Epidermal melanocyte (primary cell): ENCODE results near the gene CFAP70.

Source experiments
- DNase-seq: peaks from one replicate; pipeline ENCODE4 v3.0.0; 2011; ENCODE audit warnings: low spot score; ENCODE audit not compliant: insufficient read length

CFAP70 gene

GRCh38 chr10:73218431-73219191, 140.1 kb downstream of the CFAP70 start:
- DNase-seq = no peak

- DNase-seq = no peak
Measured at GRCh38 chr10:73217628-73218027, 141.0 kb downstream of the CFAP70 start.

GRCh38 chr10:73215749-73216148, 142.9 kb downstream of the CFAP70 start:
- no peak for DNase-seq

- DNase-seq = no peak
Measured at GRCh38 chr10:73211106-73211811, 147.4 kb downstream of the CFAP70 start.

- DNase-seq = no peak
Measured at GRCh38 chr10:73210395-73211105, 148.1 kb downstream of the CFAP70 start.

- DNase-seq = peak; percentile 17
Measured at GRCh38 chr10:73209705-73210104, 149.0 kb downstream of the CFAP70 start.

GRCh38 chr10:73207883-73208282, 150.8 kb downstream of the CFAP70 start:
- DNase-seq = no peak

GRCh38 chr10:73206385-73206784, 152.3 kb downstream of the CFAP70 start:
- no peak for DNase-seq

- no peak for DNase-seq
Measured at GRCh38 chr10:73205890-73206289, 152.8 kb downstream of the CFAP70 start.

GRCh38 chr10:73205081-73205480, 153.6 kb downstream of the CFAP70 start:
- no peak for DNase-seq
